Hepatocyte (in vitro differentiated cells): Measurements from ENCODE around the gene TMBIM4.
"Not testable (repeated sequence)": the region's sequence is repeated elsewhere in the genome, so short reads cannot be mapped to it uniquely, and the experiment has no call there.

Source experiments
- CTCF ChIP-seq: fragments of 200-600 bp; sonication (generic); IDR thresholded peaks from 2 replicates; pipeline ENCODE4 v1.5.1; 2016; ENCODE audit warnings: antibody characterized with exemption, mild to moderate bottlenecking; ENCODE audit not compliant: poor library complexity
- EZH2 ChIP-seq: fragments of 200-600 bp; sonication (generic); IDR thresholded peaks from 2 replicates; pipeline ENCODE4 v1.6.1; 2016; ENCODE audit warnings: antibody characterized with exemption, mild to moderate bottlenecking, borderline replicate concordance
- EZH2phosphoT487 ChIP-seq: fragments of 200-600 bp; sonication (generic); IDR thresholded peaks from one replicate; pipeline ENCODE4 v1.6.1; 2018; ENCODE audit warnings: antibody characterized with exemption, mild to moderate bottlenecking, low read depth, moderate library complexity; ENCODE audit not compliant: unreplicated experiment, severe bottlenecking

- TF ChIP-seq CTCF, EZH2, EZH2phosphoT487: not testable (repeated sequence)
Measured at GRCh38 chr12:66184822-66185221, 15.0 kb upstream of the TMBIM4 start.
